ENCODE results near the gene PPP1R12B. TPM values are rescaled to one million over a fixed set of nuclear protein-coding genes. Genes with fewer than 3 reads are reported as not detected.
"Not testable (repeated sequence)": the region's sequence is repeated elsewhere in the genome, so short reads cannot be mapped to it uniquely, and the experiment has no call there.

Gene PPP1R12B
- total RNA-seq, 1 donor from 2014 or later: 71.7 TPM

DNA sequence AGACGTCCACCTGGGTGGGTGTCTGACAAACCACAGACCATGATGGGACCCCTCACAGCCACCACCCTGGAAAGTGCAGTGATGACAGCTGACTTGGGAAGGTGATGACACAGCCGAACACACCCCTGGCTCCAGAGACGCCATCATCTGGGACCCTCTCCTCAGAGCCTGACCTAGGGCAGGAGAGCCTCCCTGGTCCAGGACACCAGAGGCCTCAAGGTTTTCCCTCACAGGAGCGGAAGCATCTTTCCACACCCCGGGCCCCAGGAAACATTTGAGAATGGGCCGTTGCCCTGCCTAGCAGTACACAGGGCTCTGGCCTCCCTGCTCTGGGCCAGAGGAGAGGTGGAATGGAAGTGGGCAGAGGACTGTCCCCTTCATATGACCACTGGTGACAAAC lies 282.0 kb downstream of the PPP1R12B start:
- H3K4me3 ChIP-seq: no peak overlapping the region
- H3K4me1 ChIP-seq: no peaks in the 10 kb centered on the region
- DNase-seq (ENCODE audit: extremely low spot score in 2 of 2): no peak
- H3K36me3 ChIP-seq: no peaks in the 10 kb centered on the region
- no peak overlapping the region for H3K27ac ChIP-seq
- TF ChIP-seq, protein P1, sequence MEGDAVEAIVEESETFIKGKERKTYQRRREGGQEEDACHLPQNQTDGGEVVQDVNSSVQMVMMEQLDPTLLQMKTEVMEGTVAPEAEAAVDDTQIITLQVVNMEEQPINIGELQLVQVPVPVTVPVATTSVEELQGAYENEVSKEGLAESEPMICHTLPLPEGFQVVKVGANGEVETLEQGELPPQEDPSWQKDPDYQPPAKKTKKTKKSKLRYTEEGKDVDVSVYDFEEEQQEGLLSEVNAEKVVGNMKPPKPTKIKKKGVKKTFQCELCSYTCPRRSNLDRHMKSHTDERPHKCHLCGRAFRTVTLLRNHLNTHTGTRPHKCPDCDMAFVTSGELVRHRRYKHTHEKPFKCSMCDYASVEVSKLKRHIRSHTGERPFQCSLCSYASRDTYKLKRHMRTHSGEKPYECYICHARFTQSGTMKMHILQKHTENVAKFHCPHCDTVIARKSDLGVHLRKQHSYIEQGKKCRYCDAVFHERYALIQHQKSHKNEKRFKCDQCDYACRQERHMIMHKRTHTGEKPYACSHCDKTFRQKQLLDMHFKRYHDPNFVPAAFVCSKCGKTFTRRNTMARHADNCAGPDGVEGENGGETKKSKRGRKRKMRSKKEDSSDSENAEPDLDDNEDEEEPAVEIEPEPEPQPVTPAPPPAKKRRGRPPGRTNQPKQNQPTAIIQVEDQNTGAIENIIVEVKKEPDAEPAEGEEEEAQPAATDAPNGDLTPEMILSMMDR (IDR thresholded peaks at IDR 0.05): no peak
- no peak for TF ChIP-seq POLR2A (IDR thresholded peaks at IDR 0.05)
- TF ChIP-seq POLR2AphosphoS5 (IDR thresholded peaks at IDR 0.05; ENCODE audit: insufficient read depth in 1 of 2, low read depth in 1 of 2): no peak
- intact Hi-C loops (cut with DNase I): no loop called here
- H3K27me3 ChIP-seq: no peaks in the 10 kb centered on the region
- H3K9me3 ChIP-seq: no peaks in the 10 kb centered on the region

DNA sequence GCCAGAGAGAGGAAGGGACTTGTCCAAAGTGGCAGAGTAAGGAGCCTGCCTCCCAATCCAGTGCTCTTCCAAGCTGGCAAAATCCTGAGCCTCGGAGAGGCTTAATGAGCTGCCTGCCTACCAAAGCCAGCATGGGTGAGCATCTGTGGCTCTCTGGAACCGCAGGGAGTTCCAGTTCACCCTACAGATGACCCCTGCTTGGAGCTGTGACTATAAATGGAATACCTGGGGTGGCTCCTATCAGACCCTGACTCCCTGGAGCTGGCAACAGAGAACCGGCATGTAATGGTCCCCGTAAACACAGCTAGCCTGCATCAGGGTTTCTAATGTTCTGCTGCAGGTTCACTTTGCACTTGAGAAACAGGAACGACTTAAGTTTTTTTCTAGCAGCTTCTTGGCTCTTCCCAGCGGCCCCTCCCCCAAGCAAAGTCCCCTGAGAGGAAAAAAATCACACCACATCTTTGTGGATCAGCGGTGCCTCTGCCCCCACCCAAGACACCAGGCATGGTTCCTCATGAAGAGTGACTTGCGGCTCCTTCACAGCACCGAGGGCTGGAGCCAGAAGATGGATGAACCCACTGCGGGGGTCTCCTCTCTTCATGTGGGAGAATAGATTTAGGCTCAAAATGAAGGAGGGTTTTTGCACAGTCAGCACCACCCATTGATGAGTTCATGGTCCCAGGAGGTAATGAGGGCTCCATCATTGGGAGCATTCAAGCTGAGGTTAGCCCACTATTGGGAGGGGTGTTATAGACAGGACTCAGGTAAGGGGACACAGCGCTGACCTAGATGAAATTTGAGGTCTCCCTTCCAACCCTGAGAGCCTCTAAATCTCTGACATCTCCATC lies 282.8 kb downstream of the PPP1R12B start:
- DNase-seq (ENCODE audit: extremely low spot score in 2 of 2): no peak
- H3K36me3 ChIP-seq: no peaks in the 10 kb centered on the region
- TF ChIP-seq POLR2A (IDR thresholded peaks at IDR 0.05) (no peak), POLR2AphosphoS5 (IDR thresholded peaks at IDR 0.05; ENCODE audit: insufficient read depth in 1 of 2, low read depth in 1 of 2) (no peak)
- TF ChIP-seq, protein P1 (IDR thresholded peaks at IDR 0.05): no peak
- no peak overlapping the region for H3K4me3 ChIP-seq
- no peaks in the 10 kb centered on the region for H3K4me1 ChIP-seq
- H3K9me3 ChIP-seq: no peaks in the 10 kb centered on the region
- no peaks in the 10 kb centered on the region for H3K27me3 ChIP-seq
- no peak overlapping the region for H3K27ac ChIP-seq
- intact Hi-C loops (cut with DNase I): no loop called here

DNA sequence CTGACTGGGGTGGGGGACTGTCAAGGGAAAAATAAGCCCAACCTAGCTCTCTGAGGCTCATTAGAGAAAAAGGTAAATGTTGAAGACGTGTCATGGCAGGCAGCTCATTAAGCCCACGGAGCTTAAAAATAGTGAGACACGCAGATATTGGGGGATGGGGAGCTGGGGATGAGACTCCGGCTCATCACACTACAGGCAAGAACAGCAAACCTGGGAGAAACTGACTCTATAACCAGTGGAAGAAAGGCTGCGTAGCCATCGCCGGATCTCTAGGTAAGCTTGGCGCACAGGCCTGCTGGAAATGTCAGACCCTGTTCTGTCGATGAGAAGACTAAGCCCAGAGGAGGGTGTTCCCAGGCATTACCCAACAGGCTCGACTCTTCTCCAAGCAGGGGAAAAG lies 283.7 kb downstream of the PPP1R12B start:
- Histone ChIP-seq H3K36me3 (no peaks in the 10 kb centered on the region), H3K27ac (no peak overlapping the region), H3K4me3 (no peak overlapping the region), H3K27me3 (no peaks in the 10 kb centered on the region), H3K4me1 (no peaks in the 10 kb centered on the region), H3K9me3 (no peaks in the 10 kb centered on the region)
- TF ChIP-seq POLR2A (IDR thresholded peaks at IDR 0.05) (no peak), POLR2AphosphoS5 (IDR thresholded peaks at IDR 0.05; ENCODE audit: insufficient read depth in 1 of 2, low read depth in 1 of 2) (no peak)
- TF ChIP-seq, protein P1 (IDR thresholded peaks at IDR 0.05): no peak
- intact Hi-C loops (cut with DNase I): no loop called here
- no peak for DNase-seq (ENCODE audit: extremely low spot score in 2 of 2)

DNA sequence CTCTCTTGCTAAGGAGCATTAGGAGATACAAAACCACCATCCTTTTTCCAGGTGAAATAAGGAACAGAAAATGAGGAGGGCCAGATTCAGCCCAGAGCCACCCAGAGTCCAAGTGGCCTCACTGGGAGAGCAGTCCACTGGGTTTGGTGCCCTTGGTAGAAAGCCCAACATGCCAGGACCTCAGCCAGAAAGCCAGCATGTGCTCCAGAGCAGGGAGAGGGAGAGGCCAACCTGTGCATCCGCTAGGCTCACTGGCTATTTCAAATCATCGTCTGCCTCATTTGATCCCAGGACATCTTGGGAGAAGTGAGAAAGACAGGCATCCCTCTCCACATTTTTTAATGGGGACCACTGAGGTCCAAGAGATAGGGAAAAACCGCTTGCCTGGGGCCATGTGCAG lies 287.7 kb downstream of the PPP1R12B start:
- H3K4me1 ChIP-seq; H3K9me3 ChIP-seq; H3K4me3 ChIP-seq; H3K36me3 ChIP-seq; DNase-seq (ENCODE audit: extremely low spot score in 2 of 2); intact Hi-C loops (cut with DNase I); H3K27ac ChIP-seq; H3K27me3 ChIP-seq: not testable (repeated sequence)

DNA sequence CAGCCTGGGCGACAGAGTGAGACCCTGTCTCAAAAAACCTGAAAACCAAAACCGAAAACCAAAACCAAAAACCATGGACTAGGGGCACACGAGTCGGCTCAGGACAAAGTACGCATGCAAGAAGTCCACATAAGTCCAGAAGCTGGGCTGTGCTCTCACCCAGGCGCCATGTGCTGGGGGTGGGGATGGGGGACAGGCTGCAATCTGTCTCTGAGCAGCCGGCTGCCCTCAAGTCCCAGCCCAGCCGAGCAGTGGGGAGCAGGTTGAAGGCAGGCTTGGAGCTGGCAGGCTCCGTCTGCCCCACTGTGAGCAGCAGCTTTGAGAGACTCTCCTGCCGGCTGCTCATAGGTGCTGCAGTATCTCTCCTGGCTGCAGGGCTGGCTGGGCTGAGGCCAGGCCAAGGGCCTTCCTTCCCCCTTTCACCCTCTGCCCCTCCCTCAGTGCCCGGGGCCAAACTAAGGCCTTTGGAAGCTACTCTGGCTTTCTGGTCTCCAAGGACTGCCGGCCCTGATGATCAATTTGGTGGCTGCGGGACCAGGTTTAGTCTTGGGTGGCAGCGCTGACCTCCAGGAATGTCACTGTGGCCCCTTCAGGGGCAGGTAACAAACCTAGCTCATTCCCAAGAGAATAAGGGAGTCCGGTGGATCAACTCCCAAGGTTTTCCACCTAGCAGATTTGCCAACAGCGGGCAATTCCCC lies 289.0 kb downstream of the PPP1R12B start:
- H3K4me1 ChIP-seq; DNase-seq (ENCODE audit: extremely low spot score in 2 of 2); H3K9me3 ChIP-seq; H3K36me3 ChIP-seq; H3K4me3 ChIP-seq; H3K27me3 ChIP-seq; H3K27ac ChIP-seq; intact Hi-C loops (cut with DNase I): not testable (repeated sequence)
